Stimulated activated naive B cell treated with anti-CD40 and anti-IgM and Interleukin-4, amounts not matched to agents 10 μg/mL and 1 μg/mL and 100 μg/mL, for 72 hours (primary cell): ENCODE measurements around the gene ZNF423.

Experiments
- ATAC-seq, 2 donors: fragments of 150-1000 bp; cut with Tn5 transposase; replicated peaks; 2 replicates each; pipeline ENCODE4 v1.10.0; 2021; ENCODE audit warnings: moderate library complexity in 1 of 2
- DNase-seq: peaks from one replicate; pipeline ENCODE4 v3.0.0; 2021
- H3K27ac Mint-ChIP-seq: one replicate; pipeline ENCODE4 v1.8.0; 2022; ENCODE audit warnings: mild to moderate bottlenecking, mixed read lengths
- H3K27me3 Mint-ChIP-seq, 2 donors: one replicate each; pipeline ENCODE4 v1.8.0; 2022; ENCODE audit warnings: mixed read lengths in 2 of 2
- H3K36me3 Mint-ChIP-seq, 2 donors: one replicate each; pipeline ENCODE4 v1.8.0; 2022; ENCODE audit warnings: mixed read lengths in 2 of 2, mild to moderate bottlenecking in 1 of 2
- H3K4me1 Mint-ChIP-seq, 2 donors: one replicate each; pipeline ENCODE4 v1.8.0; 2022; ENCODE audit warnings: mixed read lengths in 2 of 2, mild to moderate bottlenecking in 1 of 2
- H3K4me3 Mint-ChIP-seq, 2 donors: one replicate each; pipeline ENCODE4 v1.8.0; 2022; ENCODE audit warnings: mild to moderate bottlenecking in 2 of 2, mixed read lengths in 2 of 2, moderate library complexity in 1 of 2
- H3K9me3 Mint-ChIP-seq, 2 donors: one replicate each; pipeline ENCODE4 v1.8.0; 2022; ENCODE audit warnings: mixed read lengths in 2 of 2, mild to moderate bottlenecking in 1 of 2

ZNF423 gene

DNA sequence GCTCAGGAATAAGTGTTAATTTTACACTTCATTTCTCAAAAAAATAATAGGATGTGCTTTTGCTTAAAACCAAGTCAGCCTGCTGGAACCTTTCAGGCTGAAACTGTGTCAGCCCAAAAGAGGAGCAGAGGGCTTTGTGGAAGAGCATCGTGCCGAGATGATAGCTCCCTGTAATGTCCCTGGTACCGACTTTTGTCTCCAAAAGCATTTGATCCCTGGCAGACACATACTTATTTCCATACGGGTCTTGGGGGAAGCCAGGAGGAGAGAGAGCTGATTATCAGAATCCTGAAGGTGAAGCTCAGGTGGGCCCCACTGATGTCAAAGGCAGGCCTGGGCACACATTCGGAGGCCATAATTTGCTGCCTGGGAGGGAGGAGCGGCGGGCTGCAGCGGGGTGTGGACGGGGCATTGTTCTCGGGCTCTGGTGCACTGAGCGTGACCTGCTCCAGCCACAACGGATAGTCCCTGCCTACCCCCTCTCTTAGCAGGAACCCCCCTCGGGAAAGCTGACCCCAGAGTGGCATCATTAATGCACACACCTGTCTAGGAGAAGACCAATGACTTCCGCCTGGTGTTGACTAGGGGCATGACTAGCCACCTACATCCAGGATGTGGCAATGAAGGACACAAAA, 326.4 kb downstream of the ZNF423 start:
- ATAC-seq: peak in 1 of 2 donors; percentile 38
- peaks cover 32 to 47% of the 10 kb centered on the region in 2 donors for H3K27me3 Mint-ChIP-seq
- no peaks in the 10 kb centered on the region for H3K9me3 Mint-ChIP-seq
- no peak for DNase-seq
- peaks cover 15 to 37% of the 10 kb centered on the region in 2 donors for H3K4me1 Mint-ChIP-seq
- H3K4me3 Mint-ChIP-seq: peak overlapping the region in 1 of 2 donors; percentile 51
- no peaks in the 10 kb centered on the region for H3K36me3 Mint-ChIP-seq
- H3K27ac Mint-ChIP-seq: no peak overlapping the region

- peaks cover 15 to 37% of the 10 kb centered on the region in 2 donors for H3K4me1 Mint-ChIP-seq
- no peak for DNase-seq
- H3K36me3 Mint-ChIP-seq: no peaks in the 10 kb centered on the region
- peaks cover 32 to 47% of the 10 kb centered on the region in 2 donors for H3K27me3 Mint-ChIP-seq
- no peak for ATAC-seq
- H3K4me3 Mint-ChIP-seq: peak overlapping the region; percentile 86
- peak overlapping the region; percentile 62 for H3K27ac Mint-ChIP-seq
- H3K9me3 Mint-ChIP-seq: no peaks in the 10 kb centered on the region
Observed at GRCh38 chr16:49528866-49529288, 327.0 kb downstream of the ZNF423 start.

- DNase-seq: no peak
- ATAC-seq: peak; percentile 67 to 69
- H3K27ac Mint-ChIP-seq: peak overlapping the region; percentile 86
Observed at GRCh38 chr16:49528060-49528865, 327.6 kb downstream of the ZNF423 start.

DNA sequence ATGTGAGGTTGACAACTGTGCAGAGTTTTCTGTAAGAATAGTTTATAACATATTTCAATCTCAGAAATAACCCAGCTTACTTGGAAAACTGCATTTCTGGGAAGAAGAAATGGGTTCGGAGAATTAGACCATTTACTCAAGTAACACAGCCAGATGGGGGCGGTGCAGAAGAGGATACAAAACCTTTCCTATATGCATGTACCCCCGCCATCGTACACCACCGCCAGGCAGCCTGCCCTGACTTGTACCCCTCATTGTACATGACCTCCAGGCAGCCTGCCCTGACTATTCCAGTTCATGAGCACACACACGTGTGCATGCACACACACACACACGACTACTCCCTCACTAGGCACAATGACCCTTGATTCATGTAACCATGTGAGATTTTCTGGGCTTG, 328.3 kb downstream of the ZNF423 start:
- H3K36me3 Mint-ChIP-seq: no peaks in the 10 kb centered on the region
- DNase-seq: no peak
- no peaks in the 10 kb centered on the region for H3K9me3 Mint-ChIP-seq
- no peak for ATAC-seq
- H3K4me3 Mint-ChIP-seq: peak overlapping the region; percentile 86
- peaks cover 15 to 37% of the 10 kb centered on the region in 2 donors for H3K4me1 Mint-ChIP-seq
- no peak overlapping the region for H3K27ac Mint-ChIP-seq
- H3K27me3 Mint-ChIP-seq: peaks cover 27 to 50% of the 10 kb centered on the region in 2 donors

More at GRCh38 chr16:49528060-49528865, 327.6 kb downstream of the ZNF423 start:
- H3K4me3 Mint-ChIP-seq: peak overlapping the region; percentile 86
- no peaks in the 10 kb centered on the region for H3K9me3 Mint-ChIP-seq
- H3K27me3 Mint-ChIP-seq: peaks cover 31 to 47% of the 10 kb centered on the region in 2 donors
- peaks cover 15 to 37% of the 10 kb centered on the region in 2 donors for H3K4me1 Mint-ChIP-seq
- no peaks in the 10 kb centered on the region for H3K36me3 Mint-ChIP-seq

DNA sequence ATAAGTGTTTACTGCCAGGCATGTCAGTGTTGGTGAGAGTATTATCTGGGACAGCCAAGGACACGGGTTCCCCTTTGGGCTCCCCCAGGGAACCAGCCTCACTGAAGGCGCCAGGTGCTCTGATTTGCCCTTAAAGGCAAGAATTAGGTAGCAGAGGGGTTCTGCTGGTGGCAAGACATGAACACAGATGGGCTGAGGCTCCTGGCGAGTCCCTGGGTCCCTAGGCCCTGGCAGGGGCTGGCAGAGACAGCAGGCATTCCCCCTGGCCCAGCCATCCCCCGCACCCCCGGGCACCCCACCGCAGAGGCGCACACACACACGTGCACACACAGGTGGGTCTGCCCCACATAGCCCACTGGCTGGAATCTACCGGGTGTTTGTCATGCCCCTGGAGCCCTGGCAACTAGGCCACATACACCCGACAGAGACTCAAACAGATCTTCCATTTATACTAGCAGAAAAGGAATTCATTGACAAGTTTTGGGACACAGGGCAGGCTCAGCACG, 329.0 kb downstream of the ZNF423 start:
- Mint-ChIP-seq H3K36me3 (no peaks in the 10 kb centered on the region), H3K4me3 (no peak overlapping the region), H3K9me3 (no peaks in the 10 kb centered on the region), H3K4me1 (peaks cover 15 to 37% of the 10 kb centered on the region in 2 donors), H3K27ac (no peak overlapping the region), H3K27me3 (peaks cover 27 to 54% of the 10 kb centered on the region in 2 donors)
- no peak for DNase-seq
- no peak for ATAC-seq

- Mint-ChIP-seq H3K4me1 (peaks cover 13 to 23% of the 10 kb centered on the region in 2 donors), H3K27ac (no peak overlapping the region)
- ATAC-seq: no peak
Observed at GRCh38 chr16:49524947-49525315, 331.0 kb downstream of the ZNF423 start.

GRCh38 chr16:49524216-49524946, 331.5 kb downstream of the ZNF423 start:
- Mint-ChIP-seq H3K27me3 (peaks cover 19 to 35% of the 10 kb centered on the region in 2 donors), H3K36me3 (no peaks in the 10 kb centered on the region), H3K4me1 (peaks cover 13 to 22% of the 10 kb centered on the region in 2 donors), H3K27ac (no peak overlapping the region), H3K9me3 (no peaks in the 10 kb centered on the region), H3K4me3 (no peak overlapping the region)
- DNase-seq (no peak), ATAC-seq (no peak)

More at GRCh38 chr16:49524947-49525315, 331.0 kb downstream of the ZNF423 start:
- H3K4me3 Mint-ChIP-seq: no peak overlapping the region
- no peak for DNase-seq
- H3K36me3 Mint-ChIP-seq: no peaks in the 10 kb centered on the region
- no peaks in the 10 kb centered on the region for H3K9me3 Mint-ChIP-seq
- H3K27me3 Mint-ChIP-seq: peaks cover 19 to 37% of the 10 kb centered on the region in 2 donors

DNA sequence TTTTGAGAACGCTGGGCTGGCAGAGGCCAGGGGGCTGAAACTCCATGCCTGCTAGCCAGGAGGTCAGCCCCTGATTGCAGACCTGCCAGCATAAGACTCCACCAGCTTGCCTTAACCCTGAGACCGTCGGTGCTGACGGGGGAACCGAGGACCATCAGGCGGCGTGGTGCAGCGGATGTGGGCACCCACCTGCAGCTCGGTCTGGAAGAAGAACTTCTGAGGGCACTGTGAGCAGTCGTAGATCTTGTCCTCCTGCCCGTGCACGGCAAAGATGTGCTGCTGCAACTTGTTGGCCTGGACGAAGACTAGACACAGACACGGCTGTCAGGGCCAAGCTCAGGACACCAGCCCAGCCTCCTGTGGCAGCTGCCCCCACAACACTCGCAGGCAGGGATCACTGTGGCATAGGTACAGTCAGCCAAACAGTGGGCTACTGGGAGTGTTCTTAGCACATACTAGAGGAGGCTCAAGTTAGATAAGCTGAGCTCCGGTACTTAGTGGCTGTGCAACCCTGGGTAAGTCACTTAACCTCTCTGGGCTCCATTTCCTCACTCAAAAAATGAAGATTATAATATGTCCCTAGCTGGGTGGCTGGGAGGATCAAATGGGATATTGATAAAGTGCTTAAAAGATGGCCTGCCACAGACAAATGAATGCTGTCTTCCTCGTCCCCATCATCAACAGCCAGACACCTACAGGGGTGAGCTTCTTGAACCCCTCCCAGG, 332.3 kb downstream of the ZNF423 start:
- Mint-ChIP-seq H3K4me3 (no peak overlapping the region), H3K27me3 (peaks cover 13 to 27% of the 10 kb centered on the region in 2 donors), H3K9me3 (no peaks in the 10 kb centered on the region), H3K36me3 (no peaks in the 10 kb centered on the region), H3K4me1 (peaks cover 10 to 17% of the 10 kb centered on the region in 2 donors), H3K27ac (no peak overlapping the region)
- DNase-seq (no peak), ATAC-seq (no peak)

DNA sequence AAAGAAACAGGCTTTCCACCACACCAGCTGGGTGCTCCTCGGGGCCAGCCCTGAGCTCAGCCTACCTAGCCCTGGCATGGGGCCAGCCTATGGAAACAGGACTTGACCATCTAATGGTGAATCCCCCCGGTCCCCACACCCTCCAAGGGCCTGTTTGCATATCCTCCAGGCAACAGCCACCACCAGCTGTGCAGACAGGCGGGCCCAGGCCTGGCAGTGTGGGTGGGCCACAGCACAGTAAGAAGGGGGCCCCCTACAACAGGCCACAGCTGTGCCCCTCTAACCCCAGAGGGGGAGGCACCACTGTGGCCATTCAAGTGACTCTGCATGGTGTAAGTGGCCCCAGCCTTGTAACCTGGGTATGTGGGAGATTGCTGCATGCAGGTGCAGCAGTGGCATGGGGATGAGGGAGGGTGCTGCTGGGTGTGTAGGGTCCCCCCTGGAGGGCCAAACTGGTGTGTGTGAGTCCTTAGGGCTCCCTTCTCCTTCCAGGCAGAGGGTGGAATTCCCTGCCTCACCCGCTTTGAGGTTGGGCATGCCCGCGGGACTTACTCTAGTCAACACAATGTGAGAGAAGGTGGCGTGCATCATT, 334.1 kb downstream of the ZNF423 start:
- ATAC-seq (no peak), DNase-seq (no peak)
- H3K27me3 Mint-ChIP-seq: peaks cover 0 to 12% of the 10 kb centered on the region in 2 donors
- no peak overlapping the region for H3K4me3 Mint-ChIP-seq
- no peaks in the 10 kb centered on the region for H3K36me3 Mint-ChIP-seq
- H3K9me3 Mint-ChIP-seq: no peaks in the 10 kb centered on the region
- peak overlapping the region; percentile 44 for H3K27ac Mint-ChIP-seq
- no peaks in the 10 kb centered on the region for H3K4me1 Mint-ChIP-seq

- DNase-seq: no peak
- Mint-ChIP-seq H3K4me3 (no peak overlapping the region), H3K27me3 (peaks cover 0 to 7% of the 10 kb centered on the region in 2 donors), H3K27ac (no peak overlapping the region), H3K4me1 (no peaks in the 10 kb centered on the region), H3K36me3 (no peaks in the 10 kb centered on the region), H3K9me3 (no peaks in the 10 kb centered on the region)
- no peak for ATAC-seq
Observed at GRCh38 chr16:49520492-49521038, 335.3 kb downstream of the ZNF423 start.

- Mint-ChIP-seq H3K27ac (no peak overlapping the region), H3K9me3 (no peaks in the 10 kb centered on the region), H3K4me1 (no peaks in the 10 kb centered on the region), H3K4me3 (no peak overlapping the region), H3K36me3 (no peaks in the 10 kb centered on the region), H3K27me3 (peaks cover 0 to 7% of the 10 kb centered on the region in 2 donors)
- DNase-seq (no peak), ATAC-seq (no peak)
Observed at GRCh38 chr16:49519741-49520140, 336.2 kb downstream of the ZNF423 start.

GRCh38 chr16:49519008-49519656, 336.8 kb downstream of the ZNF423 start:
- DNase-seq (no peak), ATAC-seq (no peak)
- Mint-ChIP-seq H3K4me3 (no peak overlapping the region), H3K36me3 (no peaks in the 10 kb centered on the region), H3K4me1 (no peaks in the 10 kb centered on the region), H3K27me3 (peaks cover 0 to 7% of the 10 kb centered on the region in 2 donors), H3K9me3 (no peaks in the 10 kb centered on the region), H3K27ac (no peak overlapping the region)
